HepG2 (cell line): Measurements from ENCODE around the gene TMEM267. TPM values are rescaled to one million over a fixed set of nuclear protein-coding genes. Genes with fewer than 3 reads are reported as not detected.

Experiments used
- CREM ChIP-seq, 2 experiments: sonication (generic) in 1 of 2; formaldehyde crosslinking in 1 of 2; IDR thresholded peaks; 2 replicates each; pipeline versions ENCODE4 v1.4.0 to v1.6.1; 2016 to 2020; ENCODE audit warnings: antibody characterized with exemption in 1 of 2, mild to moderate bottlenecking in 1 of 2, missing genetic modification reagents in 1 of 2
- FLYWCH1 ChIP-seq: sonication (generic); formaldehyde crosslinking; IDR thresholded peaks from 2 replicates; pipeline ENCODE4 v1.8.1; 2023; ENCODE audit warnings: mild to moderate bottlenecking, missing genetic modification reagents
- FOSL2 ChIP-seq: sonication (generic); formaldehyde crosslinking; IDR thresholded peaks from 2 replicates; pipeline ENCODE4 v1.4.0; 2020; ENCODE audit warnings: missing genetic modification reagents
- GATA4 ChIP-seq: sonication (generic); IDR thresholded peaks from 2 replicates; pipeline ENCODE4 v1.6.1; 2016; ENCODE audit warnings: antibody characterized with exemption, low read depth, borderline replicate concordance
- KDM3A ChIP-seq: IDR thresholded peaks from 2 replicates; pipeline ENCODE4 v1.6.1; 2018; ENCODE audit warnings: low read depth, missing compliant biosample characterization
- POLR2A ChIP-seq, 2 experiments: IDR thresholded peaks; 2 replicates each; pipeline ENCODE4 v1.6.1; 2011; ENCODE audit warnings: low read depth in 2 of 2, low read length in 2 of 2, mild to moderate bottlenecking in 1 of 2, moderate library complexity in 1 of 2; ENCODE audit not compliant: insufficient read depth in 1 of 2
- POLR2G ChIP-seq: fragments of 200-400 bp; formaldehyde crosslinking; IDR thresholded peaks from 2 replicates; pipeline ENCODE4 v1.6.1; 2018; ENCODE audit warnings: mild to moderate bottlenecking, low read depth, low read length, moderate library complexity
- RFX3 ChIP-seq: IDR thresholded peaks from 2 replicates; pipeline ENCODE4 v1.6.1; 2016; ENCODE audit warnings: missing biosample characterization, missing genetic modification reagents
- SP5 ChIP-seq: IDR thresholded peaks from 2 replicates; pipeline ENCODE4 v1.6.1; 2016; ENCODE audit warnings: low read depth, borderline replicate concordance
- SPEN ChIP-seq: sonication (generic); formaldehyde crosslinking; IDR thresholded peaks from 2 replicates; pipeline ENCODE4 v1.5.1; 2020; ENCODE audit warnings: low read depth, mild to moderate bottlenecking, missing genetic modification reagents
- TARDBP ChIP-seq: sonication (generic); formaldehyde crosslinking; IDR thresholded peaks from 2 replicates; pipeline ENCODE4 v1.8.0; 2022; ENCODE audit warnings: mild to moderate bottlenecking, missing genetic modification reagents
- ZNF34 ChIP-seq: sonication (generic); formaldehyde crosslinking; IDR thresholded peaks from 2 replicates; pipeline ENCODE4 v1.4.0; 2020; ENCODE audit warnings: mild to moderate bottlenecking, missing genetic modification reagents, borderline replicate concordance
- polyA plus RNA-seq, 8 experiments: library from polyadenylated mRNA; depleted of rRNA in 3 of 8; stranded (reverse) in 7 of 8; unstranded in 1 of 8; fragments of >200 nt; fragmentation: Illumina TruSeq in 4 of 8; extraction: Trizol in 4 of 8; gene quantifications; 2 replicates each; pipeline versions ENCODE4 v1.2.1 to v1.2.3, GENCODE V29; 2011 to 2016; ENCODE audit warnings: low read depth in 4 of 8, missing spikeins in 1 of 8, mixed read lengths in 1 of 8; ENCODE audit not compliant: insufficient read depth in 1 of 8
- total RNA-seq, 5 experiments: library from RNA; depleted of rRNA; stranded (reverse); fragments of >200 nt; fragmentation: Illumina TruSeq; extraction: Trizol; gene quantifications; 2 replicates each; pipeline ENCODE4 v1.2.3, GENCODE V29; 2016; ENCODE audit warnings: low read depth in 1 of 5
- TF ChIP-seq, protein P1 (sequence below): sonication (generic); formaldehyde crosslinking; conservative IDR thresholded peaks from 2 replicates; pipeline ENCODE4 v1.4.0; 2020; ENCODE audit warnings: mild to moderate bottlenecking, missing genetic modification reagents, moderate library complexity
- TF ChIP-seq, protein P2 (sequence below): IDR thresholded peaks from 2 replicates; pipeline ENCODE4 v1.6.1; 2012; ENCODE audit warnings: low read length, improper control_type of control experiment
- TF ChIP-seq, protein P3 (sequence below): sonication (generic); formaldehyde crosslinking; IDR thresholded peaks from 2 replicates; pipeline ENCODE4 v1.8.1; 2022; ENCODE audit warnings: low read depth, mild to moderate bottlenecking, missing genetic modification reagents
- TF ChIP-seq, protein P4 (sequence below): IDR thresholded peaks from 2 replicates; pipeline ENCODE4 v1.6.1; 2018; ENCODE audit warnings: missing genetic modification reagents, mild to moderate bottlenecking, missing compliant biosample characterization

TMEM267 gene
- total and polyA plus RNA-seq, 2 of the 13 experiments (the other 11 are each of a cell fraction or from before 2014, with no cell fraction given), result 8.9 to 12.6 TPM

DNA sequence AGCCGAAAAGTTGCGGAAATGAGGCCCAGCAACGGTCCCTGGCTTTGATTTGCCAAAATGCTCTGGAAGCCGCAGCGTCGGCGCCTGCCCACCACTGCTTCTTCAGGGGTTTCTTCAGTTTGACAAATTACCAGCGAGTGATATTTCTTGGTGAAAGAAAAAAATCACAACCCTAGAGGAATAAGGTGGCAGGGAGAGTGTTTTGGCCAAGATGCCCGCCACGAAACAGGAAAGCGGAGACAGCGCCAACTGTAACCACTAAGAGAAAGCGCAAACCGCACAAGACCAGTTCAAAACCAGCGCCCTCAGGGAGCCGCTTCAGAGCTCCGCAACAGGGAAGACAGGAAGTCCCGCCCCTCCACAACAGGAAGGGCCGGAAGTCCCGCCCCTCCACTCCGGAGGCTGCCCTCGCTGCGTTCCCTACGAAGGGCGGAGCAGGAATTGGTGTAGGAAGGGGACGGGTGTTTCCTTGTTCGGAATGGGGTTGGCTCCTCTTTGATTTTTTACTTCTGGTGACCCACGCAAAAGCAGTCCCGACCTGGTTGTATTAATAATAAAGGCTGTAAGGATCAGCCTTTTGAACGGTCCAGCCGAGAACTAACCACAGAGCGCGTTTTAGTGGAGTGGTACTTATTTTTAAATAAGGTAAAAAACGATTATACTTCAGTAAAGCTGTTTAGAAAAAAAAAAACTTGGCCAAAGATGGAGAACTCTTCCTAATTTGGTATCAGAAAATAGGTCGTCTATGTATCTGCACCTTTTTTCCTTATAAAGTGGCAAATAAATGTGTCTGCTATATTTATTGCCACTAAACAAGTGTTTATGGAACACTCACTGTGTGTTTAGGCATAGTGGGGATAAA lies 31.4 kb upstream of the TMEM267 start, which contains the start of gene C5orf34 (continued):
- TF ChIP-seq CREM (IDR thresholded peaks at IDR 0.05) (peak; percentile 52), CREM (CRISPR knock-in tag; IDR thresholded peaks at IDR 0.05) (no peak), FOSL2 (0 out of 2 replicates have a peak, but pooled peaks have one; percentile 32), RFX3 (CRISPR knock-in tag) (no peak), FLYWCH1 (CRISPR knock-in tag) (0 out of 2 replicates have a peak, but pooled peaks have one; percentile 37), POLR2G (peak; percentile 95), ZNF34 (CRISPR knock-in tag) (peak; percentile 77; the same call in 1 of the 2 replicates), SP5 (CRISPR knock-in tag) (peak; percentile 71), POLR2A (IDR thresholded peaks at IDR 0.05; ENCODE audit: insufficient read depth in 1 of 2, low read depth in 2 of 2, low read length in 2 of 2) (peak; percentile 80 to 90), SPEN (CRISPR knock-in tag) (peak; percentile 50; the same call in 1 of the 2 replicates), KDM3A (CRISPR knock-in tag) (0 out of 2 replicates have a peak, but pooled peaks have one; percentile 31), TARDBP (CRISPR knock-in tag) (peak; percentile 22; the same call in 1 of the 2 replicates), GATA4 (0 out of 2 replicates have a peak, but pooled peaks have one; percentile 48)
- TF ChIP-seq, protein P1, sequence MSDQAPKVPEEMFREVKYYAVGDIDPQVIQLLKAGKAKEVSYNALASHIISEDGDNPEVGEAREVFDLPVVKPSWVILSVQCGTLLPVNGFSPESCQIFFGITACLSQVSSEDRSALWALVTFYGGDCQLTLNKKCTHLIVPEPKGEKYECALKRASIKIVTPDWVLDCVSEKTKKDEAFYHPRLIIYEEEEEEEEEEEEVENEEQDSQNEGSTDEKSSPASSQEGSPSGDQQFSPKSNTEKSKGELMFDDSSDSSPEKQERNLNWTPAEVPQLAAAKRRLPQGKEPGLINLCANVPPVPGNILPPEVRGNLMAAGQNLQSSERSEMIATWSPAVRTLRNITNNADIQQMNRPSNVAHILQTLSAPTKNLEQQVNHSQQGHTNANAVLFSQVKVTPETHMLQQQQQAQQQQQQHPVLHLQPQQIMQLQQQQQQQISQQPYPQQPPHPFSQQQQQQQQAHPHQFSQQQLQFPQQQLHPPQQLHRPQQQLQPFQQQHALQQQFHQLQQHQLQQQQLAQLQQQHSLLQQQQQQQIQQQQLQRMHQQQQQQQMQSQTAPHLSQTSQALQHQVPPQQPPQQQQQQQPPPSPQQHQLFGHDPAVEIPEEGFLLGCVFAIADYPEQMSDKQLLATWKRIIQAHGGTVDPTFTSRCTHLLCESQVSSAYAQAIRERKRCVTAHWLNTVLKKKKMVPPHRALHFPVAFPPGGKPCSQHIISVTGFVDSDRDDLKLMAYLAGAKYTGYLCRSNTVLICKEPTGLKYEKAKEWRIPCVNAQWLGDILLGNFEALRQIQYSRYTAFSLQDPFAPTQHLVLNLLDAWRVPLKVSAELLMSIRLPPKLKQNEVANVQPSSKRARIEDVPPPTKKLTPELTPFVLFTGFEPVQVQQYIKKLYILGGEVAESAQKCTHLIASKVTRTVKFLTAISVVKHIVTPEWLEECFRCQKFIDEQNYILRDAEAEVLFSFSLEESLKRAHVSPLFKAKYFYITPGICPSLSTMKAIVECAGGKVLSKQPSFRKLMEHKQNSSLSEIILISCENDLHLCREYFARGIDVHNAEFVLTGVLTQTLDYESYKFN (CRISPR knock-in tag), result peak; percentile 1
- TF ChIP-seq, protein P2, sequence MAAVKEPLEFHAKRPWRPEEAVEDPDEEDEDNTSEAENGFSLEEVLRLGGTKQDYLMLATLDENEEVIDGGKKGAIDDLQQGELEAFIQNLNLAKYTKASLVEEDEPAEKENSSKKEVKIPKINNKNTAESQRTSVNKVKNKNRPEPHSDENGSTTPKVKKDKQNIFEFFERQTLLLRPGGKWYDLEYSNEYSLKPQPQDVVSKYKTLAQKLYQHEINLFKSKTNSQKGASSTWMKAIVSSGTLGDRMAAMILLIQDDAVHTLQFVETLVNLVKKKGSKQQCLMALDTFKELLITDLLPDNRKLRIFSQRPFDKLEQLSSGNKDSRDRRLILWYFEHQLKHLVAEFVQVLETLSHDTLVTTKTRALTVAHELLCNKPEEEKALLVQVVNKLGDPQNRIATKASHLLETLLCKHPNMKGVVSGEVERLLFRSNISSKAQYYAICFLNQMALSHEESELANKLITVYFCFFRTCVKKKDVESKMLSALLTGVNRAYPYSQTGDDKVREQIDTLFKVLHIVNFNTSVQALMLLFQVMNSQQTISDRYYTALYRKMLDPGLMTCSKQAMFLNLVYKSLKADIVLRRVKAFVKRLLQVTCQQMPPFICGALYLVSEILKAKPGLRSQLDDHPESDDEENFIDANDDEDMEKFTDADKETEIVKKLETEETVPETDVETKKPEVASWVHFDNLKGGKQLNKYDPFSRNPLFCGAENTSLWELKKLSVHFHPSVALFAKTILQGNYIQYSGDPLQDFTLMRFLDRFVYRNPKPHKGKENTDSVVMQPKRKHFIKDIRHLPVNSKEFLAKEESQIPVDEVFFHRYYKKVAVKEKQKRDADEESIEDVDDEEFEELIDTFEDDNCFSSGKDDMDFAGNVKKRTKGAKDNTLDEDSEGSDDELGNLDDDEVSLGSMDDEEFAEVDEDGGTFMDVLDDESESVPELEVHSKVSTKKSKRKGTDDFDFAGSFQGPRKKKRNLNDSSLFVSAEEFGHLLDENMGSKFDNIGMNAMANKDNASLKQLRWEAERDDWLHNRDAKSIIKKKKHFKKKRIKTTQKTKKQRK, result peak; percentile 68; the same call in 1 of the 2 replicates
- TF ChIP-seq, protein P3, sequence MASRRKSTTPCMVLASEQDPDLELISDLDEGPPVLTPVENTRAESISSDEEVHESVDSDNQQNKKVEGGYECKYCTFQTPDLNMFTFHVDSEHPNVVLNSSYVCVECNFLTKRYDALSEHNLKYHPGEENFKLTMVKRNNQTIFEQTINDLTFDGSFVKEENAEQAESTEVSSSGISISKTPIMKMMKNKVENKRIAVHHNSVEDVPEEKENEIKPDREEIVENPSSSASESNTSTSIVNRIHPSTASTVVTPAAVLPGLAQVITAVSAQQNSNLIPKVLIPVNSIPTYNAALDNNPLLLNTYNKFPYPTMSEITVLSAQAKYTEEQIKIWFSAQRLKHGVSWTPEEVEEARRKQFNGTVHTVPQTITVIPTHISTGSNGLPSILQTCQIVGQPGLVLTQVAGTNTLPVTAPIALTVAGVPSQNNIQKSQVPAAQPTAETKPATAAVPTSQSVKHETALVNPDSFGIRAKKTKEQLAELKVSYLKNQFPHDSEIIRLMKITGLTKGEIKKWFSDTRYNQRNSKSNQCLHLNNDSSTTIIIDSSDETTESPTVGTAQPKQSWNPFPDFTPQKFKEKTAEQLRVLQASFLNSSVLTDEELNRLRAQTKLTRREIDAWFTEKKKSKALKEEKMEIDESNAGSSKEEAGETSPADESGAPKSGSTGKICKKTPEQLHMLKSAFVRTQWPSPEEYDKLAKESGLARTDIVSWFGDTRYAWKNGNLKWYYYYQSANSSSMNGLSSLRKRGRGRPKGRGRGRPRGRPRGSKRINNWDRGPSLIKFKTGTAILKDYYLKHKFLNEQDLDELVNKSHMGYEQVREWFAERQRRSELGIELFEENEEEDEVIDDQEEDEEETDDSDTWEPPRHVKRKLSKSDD, result 0 out of 2 replicates have a peak, but pooled peaks have one; percentile 25
- TF ChIP-seq, protein P4, sequence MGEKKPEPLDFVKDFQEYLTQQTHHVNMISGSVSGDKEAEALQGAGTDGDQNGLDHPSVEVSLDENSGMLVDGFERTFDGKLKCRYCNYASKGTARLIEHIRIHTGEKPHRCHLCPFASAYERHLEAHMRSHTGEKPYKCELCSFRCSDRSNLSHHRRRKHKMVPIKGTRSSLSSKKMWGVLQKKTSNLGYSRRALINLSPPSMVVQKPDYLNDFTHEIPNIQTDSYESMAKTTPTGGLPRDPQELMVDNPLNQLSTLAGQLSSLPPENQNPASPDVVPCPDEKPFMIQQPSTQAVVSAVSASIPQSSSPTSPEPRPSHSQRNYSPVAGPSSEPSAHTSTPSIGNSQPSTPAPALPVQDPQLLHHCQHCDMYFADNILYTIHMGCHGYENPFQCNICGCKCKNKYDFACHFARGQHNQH (CRISPR knock-in tag), result 0 out of 2 replicates have a peak, but pooled peaks have one; percentile 26
